ENCODE data around the gene OSM.
A peak's percentile ranks its signal among the peaks of the same experiment; 100 is the strongest.

OSM gene

DNA sequence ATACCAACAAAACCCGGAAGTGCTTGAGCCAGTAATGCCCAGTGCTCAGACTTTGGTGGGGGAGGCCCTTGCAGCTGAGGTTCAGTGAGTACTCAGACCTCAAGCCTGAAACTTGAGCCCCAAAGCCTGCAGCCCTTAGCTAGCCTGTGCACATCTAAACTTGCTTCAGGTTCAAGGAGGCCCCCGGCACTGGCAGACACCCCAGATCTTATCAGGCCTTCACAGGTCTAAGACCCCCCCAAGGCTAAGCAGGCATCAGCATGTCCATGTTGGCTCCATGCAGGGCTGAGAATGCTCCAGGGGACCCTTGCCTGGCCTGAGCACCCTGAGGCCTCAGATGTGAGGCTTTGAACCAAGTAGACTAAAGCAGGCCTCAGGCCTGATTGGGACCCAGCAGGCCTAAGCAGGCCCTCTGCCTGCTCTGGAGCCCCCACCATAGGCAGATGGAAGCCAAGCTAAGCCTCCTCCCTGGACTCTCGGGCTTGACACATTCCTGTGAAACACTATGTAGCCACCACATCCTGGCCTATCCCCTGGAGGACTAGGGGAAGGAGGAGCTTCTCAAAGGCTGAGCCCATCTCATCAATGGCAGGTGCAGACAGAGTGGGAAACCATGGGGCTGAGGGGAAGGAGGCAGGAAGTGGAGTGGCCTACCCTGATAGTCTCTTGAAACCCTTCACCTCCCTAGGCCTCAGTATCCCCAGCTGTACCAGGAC is 23.8 kb upstream of the OSM start (continued):
- TF ChIP-seq, protein P1, sequence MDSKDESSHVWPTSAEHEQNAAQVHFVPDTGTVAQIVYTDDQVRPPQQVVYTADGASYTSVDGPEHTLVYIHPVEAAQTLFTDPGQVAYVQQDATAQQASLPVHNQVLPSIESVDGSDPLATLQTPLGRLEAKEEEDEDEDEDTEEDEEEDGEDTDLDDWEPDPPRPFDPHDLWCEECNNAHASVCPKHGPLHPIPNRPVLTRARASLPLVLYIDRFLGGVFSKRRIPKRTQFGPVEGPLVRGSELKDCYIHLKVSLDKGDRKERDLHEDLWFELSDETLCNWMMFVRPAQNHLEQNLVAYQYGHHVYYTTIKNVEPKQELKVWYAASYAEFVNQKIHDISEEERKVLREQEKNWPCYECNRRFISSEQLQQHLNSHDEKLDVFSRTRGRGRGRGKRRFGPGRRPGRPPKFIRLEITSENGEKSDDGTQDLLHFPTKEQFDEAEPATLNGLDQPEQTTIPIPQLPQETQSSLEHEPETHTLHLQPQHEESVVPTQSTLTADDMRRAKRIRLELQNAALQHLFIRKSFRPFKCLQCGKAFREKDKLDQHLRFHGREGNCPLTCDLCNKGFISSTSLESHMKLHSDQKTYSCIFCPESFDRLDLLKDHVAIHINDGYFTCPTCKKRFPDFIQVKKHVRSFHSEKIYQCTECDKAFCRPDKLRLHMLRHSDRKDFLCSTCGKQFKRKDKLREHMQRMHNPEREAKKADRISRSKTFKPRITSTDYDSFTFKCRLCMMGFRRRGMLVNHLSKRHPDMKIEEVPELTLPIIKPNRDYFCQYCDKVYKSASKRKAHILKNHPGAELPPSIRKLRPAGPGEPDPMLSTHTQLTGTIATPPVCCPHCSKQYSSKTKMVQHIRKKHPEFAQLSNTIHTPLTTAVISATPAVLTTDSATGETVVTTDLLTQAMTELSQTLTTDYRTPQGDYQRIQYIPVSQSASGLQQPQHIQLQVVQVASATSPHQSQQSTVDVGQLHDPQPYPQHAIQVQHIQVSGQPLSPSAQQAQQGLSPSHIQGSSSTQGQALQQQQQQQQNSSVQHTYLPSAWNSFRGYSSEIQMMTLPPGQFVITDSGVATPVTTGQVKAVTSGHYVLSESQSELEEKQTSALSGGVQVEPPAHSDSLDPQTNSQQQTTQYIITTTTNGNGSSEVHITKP (tag by site-specific recombination; IDR thresholded peaks at IDR 0.05) = peak; percentile 97
- no peak for TF ChIP-seq ZNF433 (tag by site-specific recombination; IDR thresholded peaks at IDR 0.05; ENCODE audit: low read depth)
- no peak for TF ChIP-seq ZNF777 (tag by site-specific recombination; IDR thresholded peaks at IDR 0.05; ENCODE audit: borderline replicate concordance)
- peak; percentile 57 for TF ChIP-seq ZBTB17 (tag by site-specific recombination; IDR thresholded peaks at IDR 0.05)
- peak; percentile 39; the same call in 1 of the 2 replicates for TF ChIP-seq GLIS1 (tag by site-specific recombination; IDR thresholded peaks at IDR 0.05)
- no peak for TF ChIP-seq ZNF776 (tag by site-specific recombination; IDR thresholded peaks at IDR 0.05; ENCODE audit: borderline replicate concordance)
- TF ChIP-seq ZNF785 (tag by site-specific recombination; IDR thresholded peaks at IDR 0.05) = no peak
- no peak for TF ChIP-seq ZNF302 (tag by site-specific recombination; IDR thresholded peaks at IDR 0.05; ENCODE audit: low read depth)
- TF ChIP-seq, protein P2, sequence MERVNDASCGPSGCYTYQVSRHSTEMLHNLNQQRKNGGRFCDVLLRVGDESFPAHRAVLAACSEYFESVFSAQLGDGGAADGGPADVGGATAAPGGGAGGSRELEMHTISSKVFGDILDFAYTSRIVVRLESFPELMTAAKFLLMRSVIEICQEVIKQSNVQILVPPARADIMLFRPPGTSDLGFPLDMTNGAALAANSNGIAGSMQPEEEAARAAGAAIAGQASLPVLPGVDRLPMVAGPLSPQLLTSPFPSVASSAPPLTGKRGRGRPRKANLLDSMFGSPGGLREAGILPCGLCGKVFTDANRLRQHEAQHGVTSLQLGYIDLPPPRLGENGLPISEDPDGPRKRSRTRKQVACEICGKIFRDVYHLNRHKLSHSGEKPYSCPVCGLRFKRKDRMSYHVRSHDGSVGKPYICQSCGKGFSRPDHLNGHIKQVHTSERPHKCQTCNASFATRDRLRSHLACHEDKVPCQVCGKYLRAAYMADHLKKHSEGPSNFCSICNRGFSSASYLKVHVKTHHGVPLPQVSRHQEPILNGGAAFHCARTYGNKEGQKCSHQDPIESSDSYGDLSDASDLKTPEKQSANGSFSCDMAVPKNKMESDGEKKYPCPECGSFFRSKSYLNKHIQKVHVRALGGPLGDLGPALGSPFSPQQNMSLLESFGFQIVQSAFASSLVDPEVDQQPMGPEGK (tag by site-specific recombination; IDR thresholded peaks at IDR 0.05) = no peak; the same call in 1 of the 2 replicates

DNA sequence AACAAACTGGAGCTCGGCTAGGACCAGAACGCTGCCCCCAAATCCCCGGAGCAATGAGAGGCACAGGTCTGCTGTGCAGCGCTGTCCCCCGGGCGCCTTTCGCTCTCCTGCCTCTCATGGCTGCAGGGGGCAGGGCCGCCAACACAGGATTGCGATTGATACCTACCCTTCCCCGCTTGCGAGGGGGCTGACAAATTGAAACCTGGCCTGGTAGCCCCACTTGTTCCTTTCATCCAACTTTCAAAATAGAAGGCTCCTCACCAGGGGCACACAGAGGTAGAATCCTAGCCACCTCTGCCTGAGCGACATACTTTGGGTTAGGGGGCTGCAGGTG is 23.3 kb upstream of the OSM start:
- POLR2A ChIA-PET = interaction anchor here (0.6 to 4.2 kb wide), 6 partner anchors 20 to 121 kb away, joined by 3 to 34 read pairs (median 5); partner anchors contain the start of genes CCDC157, SEC14L2, SF3A1 and TBC1D10A
- Histone ChIP-seq H3K27ac (ENCODE audit: extremely low read depth, low read depth, low read length) (no peak overlapping the region), H3K9me3 (ENCODE audit: control insufficient read depth, insufficient read depth, low read depth, low read length) (no peaks in the 10 kb centered on the region), H3K36me3 (ENCODE audit: control insufficient read depth in 2 of 2, insufficient read depth in 1 of 2, low read length in 2 of 2) (peaks cover 0 to 46% of the 10 kb centered on the region in 2 experiments; a peak in 1 of 3 replicates), H3K4me1 (ENCODE audit: control insufficient read depth, insufficient read depth, low read length) (no peaks in the 10 kb centered on the region; the same call in 1 of the 2 replicates), H3K4me3 (ENCODE audit: low read depth, low read length) (peak overlapping the region; percentile 10; the same call in 1 of the 2 replicates)
- CTCF ChIA-PET = interaction anchor here (3.0 to 3.8 kb wide), 6 partner anchors 29 to 100 kb away, joined by 13 to 80 read pairs (median 31); partner anchors contain the start of genes RNF215 and TBC1D10A
- TF ChIP-seq YY1 (tag by site-specific recombination; IDR thresholded peaks at IDR 0.05) (no peak), ZSCAN30 (tag by site-specific recombination; IDR thresholded peaks at IDR 0.05) (no peak), MYNN (tag by site-specific recombination; IDR thresholded peaks at IDR 0.05; ENCODE audit: borderline replicate concordance) (peak; percentile 65), KLF9 (tag by site-specific recombination; IDR thresholded peaks at IDR 0.05; ENCODE audit: low read depth) (no peak), ZNF621 (tag by site-specific recombination; IDR thresholded peaks at IDR 0.05) (no peak), ZNF792 (tag by site-specific recombination; IDR thresholded peaks at IDR 0.05) (no peak), GFI1B (tag by site-specific recombination; IDR thresholded peaks at IDR 0.05) (no peak), ZBTB20 (tag by site-specific recombination; IDR thresholded peaks at IDR 0.05) (peak; percentile 53; the same call in 1 of the 2 replicates), KLF1 (tag by site-specific recombination; IDR thresholded peaks at IDR 0.05) (no peak), ZNF677 (tag by site-specific recombination; IDR thresholded peaks at IDR 0.05) (no peak), ZNF664 (tag by site-specific recombination; IDR thresholded peaks at IDR 0.05) (no peak)
- TF ChIP-seq, protein P3, sequence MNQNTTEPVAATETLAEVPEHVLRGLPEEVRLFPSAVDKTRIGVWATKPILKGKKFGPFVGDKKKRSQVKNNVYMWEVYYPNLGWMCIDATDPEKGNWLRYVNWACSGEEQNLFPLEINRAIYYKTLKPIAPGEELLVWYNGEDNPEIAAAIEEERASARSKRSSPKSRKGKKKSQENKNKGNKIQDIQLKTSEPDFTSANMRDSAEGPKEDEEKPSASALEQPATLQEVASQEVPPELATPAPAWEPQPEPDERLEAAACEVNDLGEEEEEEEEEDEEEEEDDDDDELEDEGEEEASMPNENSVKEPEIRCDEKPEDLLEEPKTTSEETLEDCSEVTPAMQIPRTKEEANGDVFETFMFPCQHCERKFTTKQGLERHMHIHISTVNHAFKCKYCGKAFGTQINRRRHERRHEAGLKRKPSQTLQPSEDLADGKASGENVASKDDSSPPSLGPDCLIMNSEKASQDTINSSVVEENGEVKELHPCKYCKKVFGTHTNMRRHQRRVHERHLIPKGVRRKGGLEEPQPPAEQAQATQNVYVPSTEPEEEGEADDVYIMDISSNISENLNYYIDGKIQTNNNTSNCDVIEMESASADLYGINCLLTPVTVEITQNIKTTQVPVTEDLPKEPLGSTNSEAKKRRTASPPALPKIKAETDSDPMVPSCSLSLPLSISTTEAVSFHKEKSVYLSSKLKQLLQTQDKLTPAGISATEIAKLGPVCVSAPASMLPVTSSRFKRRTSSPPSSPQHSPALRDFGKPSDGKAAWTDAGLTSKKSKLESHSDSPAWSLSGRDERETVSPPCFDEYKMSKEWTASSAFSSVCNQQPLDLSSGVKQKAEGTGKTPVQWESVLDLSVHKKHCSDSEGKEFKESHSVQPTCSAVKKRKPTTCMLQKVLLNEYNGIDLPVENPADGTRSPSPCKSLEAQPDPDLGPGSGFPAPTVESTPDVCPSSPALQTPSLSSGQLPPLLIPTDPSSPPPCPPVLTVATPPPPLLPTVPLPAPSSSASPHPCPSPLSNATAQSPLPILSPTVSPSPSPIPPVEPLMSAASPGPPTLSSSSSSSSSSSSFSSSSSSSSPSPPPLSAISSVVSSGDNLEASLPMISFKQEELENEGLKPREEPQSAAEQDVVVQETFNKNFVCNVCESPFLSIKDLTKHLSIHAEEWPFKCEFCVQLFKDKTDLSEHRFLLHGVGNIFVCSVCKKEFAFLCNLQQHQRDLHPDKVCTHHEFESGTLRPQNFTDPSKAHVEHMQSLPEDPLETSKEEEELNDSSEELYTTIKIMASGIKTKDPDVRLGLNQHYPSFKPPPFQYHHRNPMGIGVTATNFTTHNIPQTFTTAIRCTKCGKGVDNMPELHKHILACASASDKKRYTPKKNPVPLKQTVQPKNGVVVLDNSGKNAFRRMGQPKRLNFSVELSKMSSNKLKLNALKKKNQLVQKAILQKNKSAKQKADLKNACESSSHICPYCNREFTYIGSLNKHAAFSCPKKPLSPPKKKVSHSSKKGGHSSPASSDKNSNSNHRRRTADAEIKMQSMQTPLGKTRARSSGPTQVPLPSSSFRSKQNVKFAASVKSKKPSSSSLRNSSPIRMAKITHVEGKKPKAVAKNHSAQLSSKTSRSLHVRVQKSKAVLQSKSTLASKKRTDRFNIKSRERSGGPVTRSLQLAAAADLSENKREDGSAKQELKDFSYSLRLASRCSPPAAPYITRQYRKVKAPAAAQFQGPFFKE (tag by site-specific recombination; IDR thresholded peaks at IDR 0.05; ENCODE audit: borderline replicate concordance) = no peak
- TF ChIP-seq, protein P4, sequence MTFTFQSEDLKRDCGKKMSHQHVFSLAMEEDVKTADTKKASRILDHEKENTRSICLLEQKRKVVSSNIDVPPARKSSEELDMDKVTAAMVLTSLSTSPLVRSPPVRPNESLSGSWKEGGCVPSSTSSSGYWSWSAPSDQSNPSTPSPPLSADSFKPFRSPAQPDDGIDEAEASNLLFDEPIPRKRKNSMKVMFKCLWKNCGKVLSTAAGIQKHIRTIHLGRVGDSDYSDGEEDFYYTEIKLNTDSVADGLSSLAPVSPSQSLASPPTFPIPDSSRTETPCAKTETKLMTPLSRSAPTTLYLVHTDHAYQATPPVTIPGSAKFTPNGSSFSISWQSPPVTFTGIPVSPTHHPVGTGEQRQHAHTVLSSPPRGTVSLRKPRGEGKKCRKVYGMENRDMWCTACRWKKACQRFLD (tag by site-specific recombination; IDR thresholded peaks at IDR 0.05) = no peak
